MM.1S (cell line): ENCODE measurements around the gene RSPO3.

Source experiments
- EZH2 ChIP-seq: fragments of 300-600 bp; sonication (generic); optimal IDR thresholded peaks from 2 replicates; pipeline ENCODE3; 2017; ENCODE audit warnings: low read depth, mild to moderate bottlenecking, antibody characterized with exemption, low read length, mixed read lengths
- EZH2phosphoT487 ChIP-seq: fragments of 300-600 bp; sonication (generic); IDR thresholded peaks from 2 replicates; pipeline ENCODE4 v1.6.1; 2018; ENCODE audit warnings: antibody characterized with exemption, low read length
- TF ChIP-seq, protein P1 (sequence below): fragments of 300-600 bp; sonication (generic); IDR thresholded peaks from 2 replicates; pipeline ENCODE4 v1.5.1; 2016; ENCODE audit warnings: antibody characterized with exemption, low read length, mixed read lengths

DNA sequence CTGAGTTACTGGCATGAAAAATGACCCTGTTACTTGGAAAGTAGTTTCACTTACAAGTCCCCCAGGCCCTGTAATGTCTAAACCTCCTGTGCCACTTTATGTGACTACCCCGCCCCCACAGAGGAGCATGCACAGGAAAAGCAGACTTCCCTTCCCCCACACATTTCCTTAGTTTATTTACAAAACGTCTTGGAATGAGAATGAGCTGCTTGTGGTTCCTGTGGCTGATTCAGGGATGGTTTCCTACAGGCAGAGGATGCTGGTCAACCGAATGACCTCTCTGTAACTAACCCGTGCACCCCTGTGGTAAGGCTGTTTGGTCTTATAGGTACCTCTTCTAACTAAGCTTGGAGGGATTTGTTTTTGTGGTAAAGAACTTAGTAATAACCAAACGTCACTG is 28.5 kb downstream of the RSPO3 start:
- TF ChIP-seq, protein P1, sequence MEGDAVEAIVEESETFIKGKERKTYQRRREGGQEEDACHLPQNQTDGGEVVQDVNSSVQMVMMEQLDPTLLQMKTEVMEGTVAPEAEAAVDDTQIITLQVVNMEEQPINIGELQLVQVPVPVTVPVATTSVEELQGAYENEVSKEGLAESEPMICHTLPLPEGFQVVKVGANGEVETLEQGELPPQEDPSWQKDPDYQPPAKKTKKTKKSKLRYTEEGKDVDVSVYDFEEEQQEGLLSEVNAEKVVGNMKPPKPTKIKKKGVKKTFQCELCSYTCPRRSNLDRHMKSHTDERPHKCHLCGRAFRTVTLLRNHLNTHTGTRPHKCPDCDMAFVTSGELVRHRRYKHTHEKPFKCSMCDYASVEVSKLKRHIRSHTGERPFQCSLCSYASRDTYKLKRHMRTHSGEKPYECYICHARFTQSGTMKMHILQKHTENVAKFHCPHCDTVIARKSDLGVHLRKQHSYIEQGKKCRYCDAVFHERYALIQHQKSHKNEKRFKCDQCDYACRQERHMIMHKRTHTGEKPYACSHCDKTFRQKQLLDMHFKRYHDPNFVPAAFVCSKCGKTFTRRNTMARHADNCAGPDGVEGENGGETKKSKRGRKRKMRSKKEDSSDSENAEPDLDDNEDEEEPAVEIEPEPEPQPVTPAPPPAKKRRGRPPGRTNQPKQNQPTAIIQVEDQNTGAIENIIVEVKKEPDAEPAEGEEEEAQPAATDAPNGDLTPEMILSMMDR, result no peak
- TF ChIP-seq EZH2, result no peak
- TF ChIP-seq EZH2phosphoT487, result no peak
